Ovary (tissue), 9 donors: Measurements from ENCODE around the gene UTS2R. TPM values are rescaled to one million over a fixed set of nuclear protein-coding genes. Genes with fewer than 3 reads are reported as not detected.
"Not testable (repeated sequence)": the region's sequence is repeated elsewhere in the genome, so short reads cannot be mapped to it uniquely, and the experiment has no call there.

ENCODE experiments used
- DNase-seq, 5 donors: peaks; one replicate each; pipeline ENCODE4 v3.0.0-alpha.2; 2019 to 2020
- H3K27ac ChIP-seq, 2 donors: fragments of 200-600 bp; one replicate each; pipeline versions ENCODE4 v1.5.1 to v1.8.0; 2019 to 2022
- H3K27me3 ChIP-seq: fragments of 200-600 bp; one replicate; pipeline ENCODE4 v1.8.0; 2022
- H3K36me3 ChIP-seq: fragments of 200-600 bp; sonication (generic); one replicate; pipeline ENCODE4 v1.5.1; 2019
- H3K4me1 ChIP-seq: one replicate; pipeline ENCODE4 v1.8.1; 2013; ENCODE audit warnings: mild to moderate bottlenecking, moderate library complexity; ENCODE audit not compliant: insufficient read depth
- H3K4me3 ChIP-seq: fragments of 200-600 bp; sonication (generic); one replicate; pipeline ENCODE4 v1.5.1; 2017
- H3K9me3 ChIP-seq, 2 donors: fragments of 200-600 bp in 1 of 2; sonication (generic) in 1 of 2; one replicate each; pipeline versions ENCODE4 v1.5.1 to v1.8.1; 2013 to 2019; ENCODE audit warnings: mild to moderate bottlenecking in 1 of 2, moderate library complexity in 1 of 2
- EP300 ChIP-seq: sonication (generic); formaldehyde crosslinking; IDR thresholded peaks from one replicate; pipeline ENCODE4 v1.6.1; 2017; ENCODE audit warnings: antibody characterized with exemption
- POLR2A ChIP-seq: fragments of 450-650 bp; IDR thresholded peaks from one replicate; pipeline ENCODE4 v1.6.1; 2017; ENCODE audit warnings: antibody characterized with exemption, mild to moderate bottlenecking, moderate library complexity
- WGBS, 3 donors: extraction: QIAGEN DNeasy Blood & Tissue Kit in 1 of 3; methylation state at CpG; one replicate each; pipeline versions ENCODE4 v1.1.5 to v1.1.7; 2013 to 2017; 5-methylcytosine and 5-hydroxymethylcytosine counted together
- intact Hi-C, 4 donors: fragments of 100-400 bp; cut with DNase I; formaldehyde crosslinking; loops; one replicate each; pipeline versions ENCODE4 v1.11.0 to v1.15.1; 2022 to 2023
- polyA plus RNA-seq, 2 donors: library from polyadenylated mRNA; stranded (reverse); fragments of 200-250 nt in 1 of 2; fragments of 350-450 nt in 1 of 2; fragmentation: Illumina TruSeq in 1 of 2; extraction: RNeasy Lipid Tissue Mini Kit (QIAGEN cat#74804) in 1 of 2; gene quantifications; one replicate each; pipeline ENCODE4 v1.2.3, GENCODE V29; 2013 to 2014
- total RNA-seq, 7 donors: library from RNA; depleted of rRNA in 2 of 7; stranded (reverse); fragments of >200 nt in 2 of 7; fragmentation: NEBNext Ultra II Directional in 3 of 7; extraction: Animal tissue kit (Norgen Biotek cat#: 25700) in 3 of 7; gene quantifications; one replicate each; pipeline versions ENCODE4 v1.1.0 to v1.2.4, GENCODE V29; 2016 to 2023
- TF ChIP-seq, protein P1 (sequence below), 3 donors: fragments of 450-650 bp in 2 of 3; fragments of 200-600 bp in 1 of 3; IDR thresholded peaks; one replicate each; pipeline versions ENCODE4 v1.5.1 to v1.8.0; 2016 to 2022; ENCODE audit warnings: antibody characterized with exemption in 3 of 3, mild to moderate bottlenecking in 1 of 3
- donor health status: DM: no; HTN: no; CAD: no; lungs with moderate emphysema.
- donor health status: DM: no; HTN: no; CAD: no.
- donor health status: Bipolar disorder and iron deficiency.
- donor health status: DM: yes; HTN: yes; CAD: no.
- donor health status: DM: no; HTN: no; CAD: no.
- donor health status: DM: yes; HTN: yes; CAD: no.

UTS2R gene
- total and polyA plus RNA-seq, 9 donors = not detected

- TF ChIP-seq, protein P1, sequence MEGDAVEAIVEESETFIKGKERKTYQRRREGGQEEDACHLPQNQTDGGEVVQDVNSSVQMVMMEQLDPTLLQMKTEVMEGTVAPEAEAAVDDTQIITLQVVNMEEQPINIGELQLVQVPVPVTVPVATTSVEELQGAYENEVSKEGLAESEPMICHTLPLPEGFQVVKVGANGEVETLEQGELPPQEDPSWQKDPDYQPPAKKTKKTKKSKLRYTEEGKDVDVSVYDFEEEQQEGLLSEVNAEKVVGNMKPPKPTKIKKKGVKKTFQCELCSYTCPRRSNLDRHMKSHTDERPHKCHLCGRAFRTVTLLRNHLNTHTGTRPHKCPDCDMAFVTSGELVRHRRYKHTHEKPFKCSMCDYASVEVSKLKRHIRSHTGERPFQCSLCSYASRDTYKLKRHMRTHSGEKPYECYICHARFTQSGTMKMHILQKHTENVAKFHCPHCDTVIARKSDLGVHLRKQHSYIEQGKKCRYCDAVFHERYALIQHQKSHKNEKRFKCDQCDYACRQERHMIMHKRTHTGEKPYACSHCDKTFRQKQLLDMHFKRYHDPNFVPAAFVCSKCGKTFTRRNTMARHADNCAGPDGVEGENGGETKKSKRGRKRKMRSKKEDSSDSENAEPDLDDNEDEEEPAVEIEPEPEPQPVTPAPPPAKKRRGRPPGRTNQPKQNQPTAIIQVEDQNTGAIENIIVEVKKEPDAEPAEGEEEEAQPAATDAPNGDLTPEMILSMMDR (IDR thresholded peaks at IDR 0.05) = no peak
- no peak for TF ChIP-seq EP300
- TF ChIP-seq POLR2A = no peak
- H3K27me3 ChIP-seq = peaks cover 6% of the 10 kb centered on the region
Observed at GRCh38 chr17:82375359-82376041, 3.9 kb downstream of the UTS2R start.

GRCh38 chr17:82376042-82376730 is 4.6 kb downstream of the UTS2R start:
- 66 to 75% (median 74%) methylated on average over 15 to 16 of the region's 16 CpGs for WGBS, 3 donors
- Histone ChIP-seq H3K4me3 (no peak overlapping the region), H3K36me3 (no peaks in the 10 kb centered on the region), H3K27me3 (peaks cover 6% of the 10 kb centered on the region), H3K4me1 (peaks cover 4% of the 10 kb centered on the region), H3K9me3 (no peaks in the 10 kb centered on the region), H3K27ac (no peak overlapping the region)
- no peak for DNase-seq
- TF ChIP-seq EP300 (no peak), POLR2A (no peak)
- TF ChIP-seq, protein P1 (IDR thresholded peaks at IDR 0.05) = no peak
- intact Hi-C loops = no loop called here

More at GRCh38 chr17:82375359-82376041, 3.9 kb downstream of the UTS2R start:
- no peaks in the 10 kb centered on the region for H3K9me3 ChIP-seq
- no peak overlapping the region for H3K4me3 ChIP-seq
- no peaks in the 10 kb centered on the region for H3K36me3 ChIP-seq
- DNase-seq = no peak
- 36 to 52% (median 45%) methylated on average over 10 to 46 of the region's 46 CpGs for WGBS, 3 donors
- peaks cover 7% of the 10 kb centered on the region for H3K4me1 ChIP-seq
- no peak overlapping the region for H3K27ac ChIP-seq
- intact Hi-C loops = no loop called here

DNA sequence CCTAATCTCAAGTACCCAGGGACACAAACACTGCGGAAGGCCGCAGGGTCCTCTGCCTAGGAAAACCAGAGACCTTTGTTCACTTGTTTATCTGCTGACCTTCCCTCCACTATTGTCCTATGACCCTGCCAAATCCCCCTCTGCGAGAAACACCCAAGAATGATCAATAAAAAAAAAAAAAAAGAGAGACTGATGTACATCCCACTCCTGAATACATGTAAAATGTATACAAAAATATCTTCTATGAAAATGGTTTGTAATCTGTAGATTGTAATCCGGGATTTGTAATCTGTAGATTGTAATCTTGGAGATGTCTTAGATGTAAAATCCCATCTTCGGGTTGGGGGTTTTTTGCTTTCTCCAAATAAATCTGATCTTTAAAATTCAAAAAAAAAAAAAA is 5.7 kb downstream of the UTS2R start:
- H3K4me1 ChIP-seq, DNase-seq, H3K27me3 ChIP-seq, H3K9me3 ChIP-seq, H3K27ac ChIP-seq, H3K36me3 ChIP-seq, intact Hi-C loops, H3K4me3 ChIP-seq: not testable (repeated sequence)
- WGBS, 3 donors = 48 to 71% (median 67%) methylated on average over 3 to 5 of the region's 5 CpGs

DNA sequence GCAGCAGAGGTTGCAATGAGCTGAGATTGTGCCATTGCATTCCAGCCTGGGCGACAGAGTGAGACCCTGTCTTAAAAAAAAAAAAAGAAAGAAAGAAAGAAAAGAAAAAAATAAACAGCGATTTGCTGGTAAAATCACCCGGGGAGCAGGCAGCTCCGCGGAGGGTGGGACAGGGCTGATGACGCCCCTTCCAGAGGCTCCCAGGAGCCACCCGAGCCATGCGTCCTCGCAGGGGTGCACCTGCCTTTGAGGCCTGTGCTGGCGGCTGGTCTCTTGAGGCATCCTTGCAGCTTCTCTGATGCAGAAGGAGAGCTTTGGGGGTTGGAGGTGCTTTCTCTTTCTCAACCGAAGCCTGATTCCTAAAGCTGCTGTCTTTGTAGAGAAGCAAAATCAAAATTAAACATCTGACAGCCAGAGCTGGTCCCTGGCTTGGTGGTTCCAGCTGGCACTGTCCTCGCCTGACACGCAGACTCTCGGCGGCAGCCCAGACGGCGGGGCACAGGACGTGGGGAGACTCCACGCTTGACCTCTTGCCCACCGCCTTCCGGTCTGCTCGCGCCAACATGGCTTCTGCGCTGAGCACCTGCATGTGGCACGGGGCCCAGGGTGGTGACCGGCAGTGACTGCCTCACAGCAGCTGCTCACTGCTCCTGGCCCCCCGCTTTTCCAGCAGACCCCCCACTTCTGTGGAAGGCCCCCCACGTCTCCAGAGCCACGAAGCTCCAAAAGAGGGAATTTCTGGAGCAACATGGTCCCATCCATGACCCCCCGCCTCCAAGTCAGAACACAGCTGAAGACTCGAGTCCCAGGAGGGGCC is 6.6 kb downstream of the UTS2R start:
- Histone ChIP-seq H3K9me3 (no peaks in the 10 kb centered on the region), H3K4me3 (no peak overlapping the region), H3K36me3 (no peaks in the 10 kb centered on the region), H3K27me3 (no peaks in the 10 kb centered on the region), H3K4me1 (peaks cover 1% of the 10 kb centered on the region), H3K27ac (no peak overlapping the region)
- WGBS, 3 donors = 64 to 76% (median 74%) methylated on average over 26 to 31 of the region's 31 CpGs
- intact Hi-C loops = no loop called here
- TF ChIP-seq, protein P1 (IDR thresholded peaks at IDR 0.05) = no peak
- TF ChIP-seq POLR2A (no peak), EP300 (no peak)
- DNase-seq = no peak

- intact Hi-C loops = no loop called here
- H3K4me1 ChIP-seq = peaks cover 1% of the 10 kb centered on the region
- H3K9me3 ChIP-seq = no peaks in the 10 kb centered on the region
- H3K27ac ChIP-seq = no peak overlapping the region
- DNase-seq = no peak
- no peak overlapping the region for H3K4me3 ChIP-seq
- WGBS, 3 donors = 55 to 58% (median 57%) methylated on average over 9 to 10 of the region's 10 CpGs
- TF ChIP-seq, protein P1 (IDR thresholded peaks at IDR 0.05) = no peak
- no peak for TF ChIP-seq EP300
- no peak for TF ChIP-seq POLR2A
- no peaks in the 10 kb centered on the region for H3K27me3 ChIP-seq
- H3K36me3 ChIP-seq = no peaks in the 10 kb centered on the region
Observed at GRCh38 chr17:82378741-82379021, 7.1 kb downstream of the UTS2R start.
